Measurements from ENCODE around the gene CTCF.

CTCF gene

DNA sequence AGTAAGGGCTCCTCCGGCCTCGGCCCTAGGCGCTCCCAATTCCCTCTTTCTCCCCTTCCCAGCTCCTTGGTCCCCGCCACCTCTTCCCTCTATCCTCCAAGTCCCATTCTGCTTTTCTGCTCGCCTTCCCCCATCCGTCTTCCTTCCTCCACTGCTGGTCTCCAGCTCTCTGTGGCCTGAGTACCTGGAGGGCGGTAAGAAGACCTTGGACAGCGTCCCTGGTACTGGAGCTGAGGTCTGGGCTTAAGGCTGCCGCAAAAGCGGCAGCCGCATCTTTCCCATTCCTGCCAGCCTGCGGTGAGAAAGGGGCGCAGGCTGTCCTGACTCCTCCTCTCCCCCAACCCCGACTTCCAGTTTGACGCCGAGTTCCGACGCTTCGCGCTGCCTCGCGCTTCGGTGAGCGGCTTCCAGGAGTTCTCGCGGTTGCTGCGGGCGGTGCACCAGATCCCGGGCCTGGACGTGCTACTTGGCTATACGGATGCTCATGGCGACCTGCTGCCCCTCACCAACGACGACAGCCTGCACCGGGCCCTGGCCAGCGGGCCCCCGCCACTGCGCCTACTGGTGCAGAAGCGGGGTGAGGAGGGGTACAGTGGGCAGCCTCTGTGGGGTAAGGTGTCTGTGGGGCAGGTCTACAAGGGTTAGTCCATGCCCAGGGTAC lies 98.9 kb downstream of the CTCF start:
- H3K4me1 Mint-ChIP-seq, result peaks cover 28 to 45% of the 10 kb centered on the region in 2 donors
- no peaks in the 10 kb centered on the region for H3K27me3 Mint-ChIP-seq
- peak overlapping the region; percentile 83 for H3K27ac Mint-ChIP-seq
- H3K36me3 Mint-ChIP-seq, result peaks cover 15 to 23% of the 10 kb centered on the region in 2 donors
- H3K9me3 Mint-ChIP-seq, result no peaks in the 10 kb centered on the region
- peak overlapping the region; percentile 87 to 99 for H3K4me3 Mint-ChIP-seq
- peak in 1 of 2 donors; percentile 5 for ATAC-seq (replicated peaks)
- DNase-seq, result no peak

- Mint-ChIP-seq H3K27ac (peak overlapping the region; percentile 83), H3K4me1 (peaks cover 31 to 53% of the 10 kb centered on the region in 2 donors), H3K4me3 (peak overlapping the region; percentile 87 to 99), H3K27me3 (no peaks in the 10 kb centered on the region), H3K9me3 (no peaks in the 10 kb centered on the region), H3K36me3 (peaks cover 13 to 23% of the 10 kb centered on the region in 2 donors)
- no peak for ATAC-seq (replicated peaks)
- DNase-seq, result no peak
These were observed 99.7 kb downstream of the CTCF start for GRCh38 chr16:67661886-67662652.

DNA sequence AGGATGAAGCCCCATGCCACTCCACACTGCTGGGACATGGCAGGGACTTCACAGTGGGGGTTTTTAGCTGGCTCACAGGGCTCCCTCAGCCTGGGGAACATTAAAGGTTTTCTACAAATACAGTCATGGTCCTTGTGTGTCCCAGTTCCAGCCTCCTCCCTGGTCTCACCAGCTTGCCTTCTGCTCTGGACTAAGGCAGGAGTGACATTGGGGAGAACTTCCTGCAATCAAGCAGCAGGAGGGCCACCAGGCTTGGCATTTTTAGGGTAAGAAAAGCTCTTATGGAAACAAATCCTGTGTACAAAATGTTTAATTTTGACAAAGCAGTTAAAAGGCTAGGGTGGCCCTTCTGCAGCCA lies 100.3 kb downstream of the CTCF start:
- DNase-seq (no peak), ATAC-seq (replicated peaks) (no peak)
- Mint-ChIP-seq H3K4me1 (peaks cover 36 to 54% of the 10 kb centered on the region in 2 donors), H3K4me3 (no peak overlapping the region), H3K9me3 (no peaks in the 10 kb centered on the region), H3K36me3 (peaks cover 13 to 23% of the 10 kb centered on the region in 2 donors), H3K27ac (no peak overlapping the region), H3K27me3 (no peaks in the 10 kb centered on the region)

DNA sequence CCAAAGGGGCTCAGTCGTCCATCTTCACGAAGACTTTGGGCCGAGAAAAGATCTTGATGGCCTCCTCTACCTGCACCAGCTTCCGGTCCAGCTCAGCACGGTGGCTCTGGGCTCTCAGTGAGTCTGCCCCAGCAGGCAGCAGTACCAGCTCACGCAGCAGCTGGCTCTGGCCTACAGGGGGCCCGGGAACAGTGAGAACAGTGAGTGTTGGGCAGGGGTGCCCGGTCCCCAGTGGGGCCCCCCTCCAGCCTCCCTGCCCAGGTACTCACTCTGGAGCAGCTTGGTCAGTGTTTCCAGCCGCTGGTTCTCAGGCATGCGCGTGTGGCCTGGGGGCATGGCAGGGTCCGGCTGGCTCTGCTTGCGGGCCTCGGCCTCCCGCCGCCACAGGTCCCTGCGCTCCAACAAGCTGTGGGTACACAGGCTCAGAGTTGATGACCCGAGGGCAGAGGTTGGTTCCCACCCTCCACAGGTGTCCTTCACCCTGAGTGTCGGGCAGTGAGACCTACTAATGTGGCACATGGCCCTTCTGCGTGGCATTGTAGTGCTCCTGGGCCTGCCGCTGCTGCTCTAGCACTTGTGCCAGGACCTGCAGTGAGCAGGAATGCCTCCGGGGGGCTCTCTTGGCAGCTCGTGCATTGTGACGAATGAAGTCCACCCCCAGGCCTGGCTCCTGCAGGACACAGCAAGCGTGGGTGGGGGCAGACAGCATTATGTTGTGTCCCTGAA lies 101.0 kb downstream of the CTCF start:
- no peak overlapping the region for H3K27ac Mint-ChIP-seq
- H3K9me3 Mint-ChIP-seq, result no peaks in the 10 kb centered on the region
- H3K27me3 Mint-ChIP-seq, result no peaks in the 10 kb centered on the region
- peaks cover 38 to 54% of the 10 kb centered on the region in 2 donors for H3K4me1 Mint-ChIP-seq
- H3K36me3 Mint-ChIP-seq, result peaks cover 10 to 19% of the 10 kb centered on the region in 2 donors
- no peak overlapping the region for H3K4me3 Mint-ChIP-seq
- DNase-seq, result no peak
- ATAC-seq (replicated peaks), result no peak

DNA sequence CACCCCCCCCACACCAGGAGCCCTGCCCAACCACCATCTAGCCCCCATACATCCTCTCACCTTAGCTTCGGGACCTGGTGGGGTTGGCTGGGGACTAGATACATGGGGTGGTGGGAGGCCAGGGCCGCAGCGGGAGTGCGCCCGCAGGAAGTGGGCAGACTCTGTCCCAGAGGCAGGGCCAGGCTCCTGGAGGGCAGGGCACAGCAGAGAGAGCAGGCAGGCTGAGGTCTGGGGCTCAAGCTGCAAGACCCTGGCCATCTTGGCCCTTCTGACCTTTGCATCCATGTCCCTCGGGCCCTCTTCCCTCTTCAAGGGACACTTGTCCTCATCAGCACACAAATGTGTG lies 101.5 kb downstream of the CTCF start:
- peaks cover 10 to 19% of the 10 kb centered on the region in 2 donors for H3K36me3 Mint-ChIP-seq
- H3K9me3 Mint-ChIP-seq, result no peaks in the 10 kb centered on the region
- H3K4me1 Mint-ChIP-seq, result peaks cover 40 to 54% of the 10 kb centered on the region in 2 donors
- H3K27ac Mint-ChIP-seq, result no peak overlapping the region
- H3K4me3 Mint-ChIP-seq, result no peak overlapping the region
- DNase-seq (no peak), ATAC-seq (replicated peaks) (no peak)
- no peaks in the 10 kb centered on the region for H3K27me3 Mint-ChIP-seq

DNA sequence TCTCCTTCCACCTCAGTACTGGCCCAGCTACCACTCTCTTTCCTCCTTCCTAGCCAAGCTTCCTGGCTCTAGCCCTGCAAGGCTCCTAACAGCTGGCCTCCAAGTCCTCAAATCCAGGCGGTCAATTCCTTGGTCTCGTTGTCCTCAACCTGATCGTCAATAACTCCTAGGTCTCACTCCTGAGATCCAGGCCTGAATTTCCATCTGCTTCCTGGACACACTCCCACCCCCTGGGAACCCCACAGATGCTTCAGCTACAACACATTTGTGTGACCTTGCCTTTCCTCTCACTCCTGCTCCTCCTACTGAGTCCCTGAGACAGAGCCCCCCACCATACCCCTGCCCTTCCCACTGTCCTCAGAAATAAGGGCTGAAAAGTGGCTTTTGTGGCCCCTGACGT lies 101.9 kb downstream of the CTCF start:
- H3K4me1 Mint-ChIP-seq, result peaks cover 40 to 54% of the 10 kb centered on the region in 2 donors
- no peaks in the 10 kb centered on the region for H3K27me3 Mint-ChIP-seq
- no peak for DNase-seq
- no peak overlapping the region for H3K27ac Mint-ChIP-seq
- peaks cover 10 to 19% of the 10 kb centered on the region in 2 donors for H3K36me3 Mint-ChIP-seq
- no peaks in the 10 kb centered on the region for H3K9me3 Mint-ChIP-seq
- no peak overlapping the region for H3K4me3 Mint-ChIP-seq
- no peak for ATAC-seq (replicated peaks)

GRCh38 chr16:67664871-67665270 lies 102.5 kb downstream of the CTCF start:
- H3K4me1 Mint-ChIP-seq, result peaks cover 40 to 55% of the 10 kb centered on the region in 2 donors
- peaks cover 7 to 15% of the 10 kb centered on the region in 2 donors for H3K36me3 Mint-ChIP-seq
- H3K27me3 Mint-ChIP-seq, result no peaks in the 10 kb centered on the region
- no peak for DNase-seq
- no peak for ATAC-seq (replicated peaks)
- H3K4me3 Mint-ChIP-seq, result no peak overlapping the region
- H3K9me3 Mint-ChIP-seq, result no peaks in the 10 kb centered on the region
- no peak overlapping the region for H3K27ac Mint-ChIP-seq

GRCh38 chr16:67665598-67665997 lies 103.3 kb downstream of the CTCF start:
- peak overlapping the region; percentile 10 for H3K27ac Mint-ChIP-seq
- ATAC-seq (replicated peaks) (no peak), DNase-seq (no peak)
- H3K27me3 Mint-ChIP-seq, result no peaks in the 10 kb centered on the region
- H3K4me3 Mint-ChIP-seq, result peak overlapping the region; percentile 80 to 82
- H3K36me3 Mint-ChIP-seq, result peaks cover 7 to 14% of the 10 kb centered on the region in 2 donors
- no peaks in the 10 kb centered on the region for H3K9me3 Mint-ChIP-seq
- peaks cover 42 to 57% of the 10 kb centered on the region in 2 donors for H3K4me1 Mint-ChIP-seq

- H3K27me3 Mint-ChIP-seq, result no peaks in the 10 kb centered on the region
- peaks cover 42 to 57% of the 10 kb centered on the region in 2 donors for H3K4me1 Mint-ChIP-seq
- H3K36me3 Mint-ChIP-seq, result peaks cover 7 to 14% of the 10 kb centered on the region in 2 donors
- ATAC-seq (replicated peaks), result peak; percentile 8 to 11
- DNase-seq, result no peak
- no peak overlapping the region for H3K27ac Mint-ChIP-seq
- peak overlapping the region; percentile 80 to 100 for H3K4me3 Mint-ChIP-seq
- no peaks in the 10 kb centered on the region for H3K9me3 Mint-ChIP-seq
These were observed 103.8 kb downstream of the CTCF start for GRCh38 chr16:67666032-67666551.

GRCh38 chr16:67666559-67667452 lies 104.5 kb downstream of the CTCF start, which contains the start of the genes C16orf86 and ENKD1:
C16orf86 (plus strand) TSS chr16:67666814; CDS start chr16:67666971, 157 bp downstream.
ENKD1 (minus strand) TSS chr16:67666750; CDS start chr16:67666442, 308 bp downstream.
- H3K4me3 Mint-ChIP-seq, result peak within 1 kb of the TSS; percentile 97 to 100

DNA sequence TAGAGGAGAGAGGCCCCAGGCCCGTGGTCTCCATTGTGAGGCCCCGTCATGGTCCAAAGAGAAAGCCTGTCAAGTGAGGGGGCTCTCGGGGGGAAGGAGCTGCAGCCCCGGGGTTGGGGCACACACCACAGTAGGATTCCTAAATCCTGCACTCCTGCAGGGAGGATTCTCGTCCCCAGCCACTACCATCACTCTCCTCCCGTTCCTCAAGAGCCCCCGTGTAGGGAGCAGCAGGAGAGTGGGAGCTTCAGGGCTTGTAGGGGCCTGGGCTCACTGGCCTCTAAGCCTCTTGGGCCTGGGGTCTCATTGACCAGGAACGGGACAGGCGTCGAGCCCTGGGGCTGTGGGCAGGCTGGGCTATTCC lies 105.1 kb downstream of the CTCF start:
- DNase-seq (no peak), ATAC-seq (replicated peaks) (no peak)
- Mint-ChIP-seq H3K36me3 (peaks cover 7 to 14% of the 10 kb centered on the region in 2 donors), H3K27me3 (no peaks in the 10 kb centered on the region), H3K27ac (peak overlapping the region; percentile 97), H3K9me3 (no peaks in the 10 kb centered on the region), H3K4me1 (peaks cover 38 to 50% of the 10 kb centered on the region in 2 donors), H3K4me3 (peak overlapping the region; percentile 97 to 100)

More at GRCh38 chr16:67666559-67667452, 104.5 kb downstream of the CTCF start, which contains the start of the genes C16orf86 and ENKD1:
- Mint-ChIP-seq H3K27me3 (no peaks in the 10 kb centered on the region), H3K36me3 (peaks cover 7 to 14% of the 10 kb centered on the region in 2 donors), H3K9me3 (no peaks in the 10 kb centered on the region), H3K4me1 (peaks cover 38 to 50% of the 10 kb centered on the region in 2 donors), H3K27ac (peak within 1 kb of the TSS; percentile 97)
- DNase-seq, result peak; percentile 69
- peak; percentile 68 to 81 for ATAC-seq (replicated peaks)

DNA sequence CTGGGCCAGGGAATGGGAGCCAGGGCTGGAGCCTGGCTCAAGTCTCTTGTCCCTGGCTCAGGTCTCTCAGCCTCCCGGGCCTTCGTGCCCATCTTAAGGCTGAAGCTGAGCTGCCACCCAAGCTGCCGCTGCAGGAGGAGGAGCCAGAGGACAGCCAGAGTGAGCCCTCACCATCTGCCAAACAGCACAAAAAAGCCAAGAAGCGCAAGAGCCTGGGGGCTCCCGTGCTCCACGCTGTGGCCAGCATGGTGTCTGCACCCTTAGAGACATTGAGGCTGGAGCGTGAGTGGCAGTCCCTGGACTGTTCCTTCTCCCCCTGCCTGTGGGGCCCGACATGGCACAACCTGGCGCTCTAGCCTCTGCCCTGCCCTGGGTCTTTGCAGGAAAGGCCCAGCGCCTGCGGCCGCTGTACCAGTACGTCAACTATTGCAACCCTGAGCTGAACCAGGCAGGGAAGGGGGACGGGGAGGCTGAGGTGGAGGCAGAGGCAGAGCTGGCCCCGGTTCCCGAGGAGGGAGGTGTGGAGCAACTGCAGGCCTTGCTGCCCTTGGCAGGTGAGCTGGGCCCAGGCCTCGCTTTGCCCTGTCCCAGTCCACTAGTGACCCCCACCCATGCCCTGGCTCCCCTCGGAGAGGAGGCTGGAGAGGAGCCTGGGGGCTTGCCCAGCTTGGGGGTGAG lies 105.6 kb downstream of the CTCF start:
- Mint-ChIP-seq H3K9me3 (no peaks in the 10 kb centered on the region), H3K27ac (peak overlapping the region; percentile 90), H3K4me3 (peak overlapping the region; percentile 97 to 100), H3K36me3 (peaks cover 7 to 14% of the 10 kb centered on the region in 2 donors), H3K27me3 (no peaks in the 10 kb centered on the region), H3K4me1 (peaks cover 43 to 55% of the 10 kb centered on the region in 2 donors)
- ATAC-seq (replicated peaks) (peak; percentile 81 to 84), DNase-seq (peak; percentile 80)

Measured in stimulated activated naive B cell treated with anti-CD40 and anti-IgM and Interleukin-4, amounts not matched to agents 10 μg/mL and 1 μg/mL and 100 μg/mL, for 72 hours (primary cell).